BJ (cell line): ENCODE results near the gene RAPGEF1. TPM values are rescaled to one million over a fixed set of nuclear protein-coding genes. Genes with fewer than 3 reads are reported as not detected.
A peak's percentile ranks its signal among the peaks of the same experiment; 100 is the strongest.

Experiments
- CTCF ChIA-PET: fragments of 350-600 bp; formaldehyde crosslinking; extraction: SDS; loops from one replicate; lab custom pipeline; 2021; ENCODE audit warnings: antibody characterized with exemption, inconsistent platforms; lab: Yijun Ruan, JAX
- POLR2A ChIA-PET: fragments of 300-600 bp; sonication (Branson Sonifier 250); formaldehyde crosslinking; extraction: SDS; loops from one replicate; lab custom pipeline; 2021; ENCODE audit warnings: antibody characterized with exemption; lab: Charles Lee
- DNase-seq: peaks from one replicate; pipeline ENCODE4 v3.0.0-alpha.2; 2011; ENCODE audit warnings: low read depth
- H3K27me3 ChIP-seq: 2 replicates; pipeline ENCODE4 v1.6.0; 2011; ENCODE audit warnings: low read length; ENCODE audit not compliant: control insufficient read depth, insufficient read depth
- H3K36me3 ChIP-seq: 2 replicates; pipeline ENCODE4 v1.5.1; 2011; ENCODE audit warnings: low read length; ENCODE audit not compliant: control insufficient read depth, insufficient read depth
- H3K4me3 ChIP-seq: 2 replicates; pipeline ENCODE4 v1.5.1; 2011; ENCODE audit warnings: low read depth, mild to moderate bottlenecking, control low read depth, low read length
- polyA plus RNA-seq: library from polyadenylated mRNA; depleted of rRNA; stranded (reverse); fragments of >200 nt; gene quantifications from 2 replicates; pipeline ENCODE4 v1.2.3, GENCODE V29; 2011
- TF ChIP-seq, protein P1 (sequence below): IDR thresholded peaks from 2 replicates; pipeline ENCODE4 v1.5.1; 2011; ENCODE audit warnings: low read depth, mild to moderate bottlenecking, control low read depth, inconsistent platforms, low read length, moderate library complexity; ENCODE audit not compliant: insufficient read depth

RAPGEF1 gene
- polyA plus RNA-seq, 1 experiment, result 31.6 TPM

DNA sequence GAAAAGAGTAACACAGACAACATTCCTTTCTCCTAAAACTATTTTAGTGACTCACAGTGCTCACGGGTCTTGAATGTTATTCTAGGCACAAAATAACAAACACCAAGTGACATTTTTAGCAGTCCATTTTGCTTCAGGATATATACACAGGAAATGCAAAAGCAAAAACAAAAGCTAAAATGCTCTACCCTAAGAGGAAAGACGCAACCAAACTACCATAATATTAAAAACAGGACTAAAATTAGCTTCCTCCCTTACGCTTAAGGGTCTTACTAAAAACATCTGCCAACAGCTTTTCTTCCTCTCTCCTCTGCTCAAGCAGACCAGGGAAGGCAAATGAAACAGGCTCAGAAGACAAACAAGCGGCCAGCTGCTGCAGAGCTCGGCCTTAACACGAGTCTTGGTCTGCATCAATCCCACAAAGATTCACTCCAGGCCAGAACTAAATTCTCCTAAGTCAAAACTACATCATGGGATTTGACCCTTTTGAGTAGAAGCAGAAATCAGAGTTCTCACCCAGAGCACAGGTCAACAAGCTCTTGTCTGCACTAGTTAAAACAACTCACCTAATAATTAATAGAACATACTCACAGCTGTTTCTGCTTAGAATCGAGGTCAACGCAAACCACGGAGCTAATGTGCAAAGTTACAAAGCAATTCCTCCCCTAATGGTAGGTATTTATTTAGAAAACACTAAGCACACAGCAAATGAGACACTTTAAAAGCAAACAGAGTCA lies 62.3 kb downstream of the RAPGEF1 start:
- ChIA-PET POLR2A (interaction anchor here (1.2 to 1.4 kb wide), 3 partner anchors 19 to 68 kb away, joined by 3 to 5 read pairs (median 4); no protein-coding TSS in a partner anchor), CTCF (interaction anchor here (0.7 to 3.8 kb wide), 15 partner anchors 11 to 86 kb away, joined by 3 to 24 read pairs (median 5); partner anchors contain the start of gene RAPGEF1)
- DNase-seq, result peak; percentile 65
- TF ChIP-seq, protein P1, sequence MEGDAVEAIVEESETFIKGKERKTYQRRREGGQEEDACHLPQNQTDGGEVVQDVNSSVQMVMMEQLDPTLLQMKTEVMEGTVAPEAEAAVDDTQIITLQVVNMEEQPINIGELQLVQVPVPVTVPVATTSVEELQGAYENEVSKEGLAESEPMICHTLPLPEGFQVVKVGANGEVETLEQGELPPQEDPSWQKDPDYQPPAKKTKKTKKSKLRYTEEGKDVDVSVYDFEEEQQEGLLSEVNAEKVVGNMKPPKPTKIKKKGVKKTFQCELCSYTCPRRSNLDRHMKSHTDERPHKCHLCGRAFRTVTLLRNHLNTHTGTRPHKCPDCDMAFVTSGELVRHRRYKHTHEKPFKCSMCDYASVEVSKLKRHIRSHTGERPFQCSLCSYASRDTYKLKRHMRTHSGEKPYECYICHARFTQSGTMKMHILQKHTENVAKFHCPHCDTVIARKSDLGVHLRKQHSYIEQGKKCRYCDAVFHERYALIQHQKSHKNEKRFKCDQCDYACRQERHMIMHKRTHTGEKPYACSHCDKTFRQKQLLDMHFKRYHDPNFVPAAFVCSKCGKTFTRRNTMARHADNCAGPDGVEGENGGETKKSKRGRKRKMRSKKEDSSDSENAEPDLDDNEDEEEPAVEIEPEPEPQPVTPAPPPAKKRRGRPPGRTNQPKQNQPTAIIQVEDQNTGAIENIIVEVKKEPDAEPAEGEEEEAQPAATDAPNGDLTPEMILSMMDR, result peak; percentile 34; the same call in 1 of the 2 replicates
- H3K36me3 ChIP-seq, result no peaks in the 10 kb centered on the region
- H3K4me3 ChIP-seq, result no peak overlapping the region
- H3K27me3 ChIP-seq, result no peaks in the 10 kb centered on the region

DNA sequence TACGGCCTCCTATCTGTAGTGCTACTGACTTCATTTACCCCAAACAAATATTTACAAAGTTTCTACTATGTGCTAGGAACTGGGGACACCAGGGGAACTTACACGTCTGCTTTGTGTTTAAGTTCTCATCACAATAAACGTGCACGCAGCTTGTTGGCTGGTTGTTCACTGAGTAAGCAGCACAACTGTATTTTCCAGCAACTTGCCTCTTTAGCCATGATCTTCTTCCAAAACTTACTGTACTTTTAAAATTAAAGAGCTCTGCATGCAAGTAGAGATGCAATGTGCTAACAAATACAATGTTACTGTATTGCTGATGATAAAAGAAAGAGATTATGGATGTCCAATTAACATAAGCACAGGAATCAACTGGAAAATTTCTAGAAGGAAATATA lies 62.8 kb downstream of the RAPGEF1 start:
- H3K36me3 ChIP-seq, result no peaks in the 10 kb centered on the region
- TF ChIP-seq, protein P1, result no peak
- DNase-seq, result no peak
- H3K4me3 ChIP-seq, result no peak overlapping the region
- H3K27me3 ChIP-seq, result no peaks in the 10 kb centered on the region
- ChIA-PET CTCF (interaction anchor here (0.8 to 3.8 kb wide), 6 partner anchors 12 to 86 kb away, joined by 3 to 24 read pairs (median 4); partner anchors contain the start of gene RAPGEF1), POLR2A (interaction anchor here (1.2 kb wide), 1 partner anchor 66 kb away, joined by 4 read pairs; no protein-coding TSS in a partner anchor)

DNA sequence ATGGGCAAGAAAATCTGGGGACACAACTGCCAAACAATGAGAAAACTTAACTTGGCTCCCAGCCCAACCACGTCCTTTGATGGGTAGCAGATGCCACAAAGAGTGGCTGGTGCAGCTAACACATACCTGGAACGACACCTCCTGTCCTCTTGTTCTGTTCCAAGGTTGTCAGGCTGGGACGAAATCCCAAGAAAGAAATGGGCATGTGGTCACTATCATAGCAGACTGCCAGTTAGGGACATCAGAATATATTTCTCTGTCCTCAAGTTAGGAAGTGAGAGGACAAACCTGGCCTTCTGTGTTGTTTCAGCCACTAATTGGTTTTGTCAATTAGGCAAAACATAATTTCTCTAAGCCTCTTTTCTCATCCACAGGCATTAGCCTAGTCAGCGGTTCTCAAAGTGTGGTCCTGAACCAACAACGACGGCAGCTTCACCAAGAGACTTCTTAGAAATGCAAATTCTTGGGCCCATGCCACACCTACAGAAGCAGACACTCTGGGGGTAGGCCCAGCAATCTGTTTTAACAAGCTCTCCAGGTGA lies 63.4 kb downstream of the RAPGEF1 start:
- ChIA-PET CTCF (interaction anchor here (0.8 to 3.8 kb wide), 6 partner anchors 12 to 85 kb away, joined by 3 to 24 read pairs (median 4); partner anchors contain the start of gene RAPGEF1), POLR2A (no interaction called here)
- TF ChIP-seq, protein P1, result no peak
- no peak for DNase-seq
- no peaks in the 10 kb centered on the region for H3K36me3 ChIP-seq
- no peaks in the 10 kb centered on the region for H3K27me3 ChIP-seq
- H3K4me3 ChIP-seq, result no peak overlapping the region

DNA sequence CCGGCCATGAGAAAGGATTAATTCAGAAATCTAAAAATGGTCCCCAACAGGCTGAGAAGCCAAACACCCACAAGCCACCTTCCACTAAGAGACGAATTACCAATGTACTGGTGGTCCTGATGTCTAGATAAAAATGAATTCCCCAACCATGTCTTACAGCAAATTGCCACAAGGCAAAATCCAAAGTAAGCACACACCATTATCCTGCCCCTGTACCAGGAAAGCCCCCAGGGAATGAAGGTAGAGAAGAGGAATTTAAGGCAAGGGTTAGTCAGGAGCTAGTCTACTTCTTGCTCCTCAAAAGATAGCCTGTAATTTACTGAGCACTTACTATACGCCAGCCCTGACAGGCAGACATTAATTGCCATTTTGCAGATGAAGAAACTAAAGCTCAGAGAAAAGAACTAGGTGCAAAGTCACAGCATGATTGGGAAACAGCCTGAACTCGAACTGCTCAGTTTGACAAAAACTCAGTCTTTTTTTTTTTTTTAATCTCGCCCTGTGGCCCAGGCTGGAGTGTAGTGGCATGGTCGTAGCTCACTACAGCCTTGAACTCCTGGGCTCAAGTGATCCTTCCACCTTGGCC lies 64.3 kb downstream of the RAPGEF1 start:
- POLR2A ChIA-PET, result interaction anchor here (0.6 kb wide), 1 partner anchor 34 kb away, joined by 3 read pairs; no protein-coding TSS in a partner anchor
- H3K36me3 ChIP-seq, result no peaks in the 10 kb centered on the region
- CTCF ChIA-PET, result interaction anchor here (0.7 to 1.4 kb wide), 5 partner anchors 34 to 106 kb away, joined by 3 to 4 read pairs (median 3); partner anchors contain the start of gene RAPGEF1
- H3K27me3 ChIP-seq, result no peaks in the 10 kb centered on the region
- TF ChIP-seq, protein P1, result no peak
- no peak overlapping the region for H3K4me3 ChIP-seq
- no peak for DNase-seq
